Colon (tissue), 2 donors: ENCODE data around the gene NR1H3.
"Not testable (repeated sequence)": the region's sequence is repeated elsewhere in the genome, so short reads cannot be mapped to it uniquely, and the experiment has no call there.

Source experiments
- FAIRE-seq: peaks from 2 replicates; lab custom pipeline; 2012; peaks lifted over from hg19 to GRCh38; lab: Jason Lieb, UNC
- donor health status: control.
- donor health status: control.

Gene NR1H3

DNA sequence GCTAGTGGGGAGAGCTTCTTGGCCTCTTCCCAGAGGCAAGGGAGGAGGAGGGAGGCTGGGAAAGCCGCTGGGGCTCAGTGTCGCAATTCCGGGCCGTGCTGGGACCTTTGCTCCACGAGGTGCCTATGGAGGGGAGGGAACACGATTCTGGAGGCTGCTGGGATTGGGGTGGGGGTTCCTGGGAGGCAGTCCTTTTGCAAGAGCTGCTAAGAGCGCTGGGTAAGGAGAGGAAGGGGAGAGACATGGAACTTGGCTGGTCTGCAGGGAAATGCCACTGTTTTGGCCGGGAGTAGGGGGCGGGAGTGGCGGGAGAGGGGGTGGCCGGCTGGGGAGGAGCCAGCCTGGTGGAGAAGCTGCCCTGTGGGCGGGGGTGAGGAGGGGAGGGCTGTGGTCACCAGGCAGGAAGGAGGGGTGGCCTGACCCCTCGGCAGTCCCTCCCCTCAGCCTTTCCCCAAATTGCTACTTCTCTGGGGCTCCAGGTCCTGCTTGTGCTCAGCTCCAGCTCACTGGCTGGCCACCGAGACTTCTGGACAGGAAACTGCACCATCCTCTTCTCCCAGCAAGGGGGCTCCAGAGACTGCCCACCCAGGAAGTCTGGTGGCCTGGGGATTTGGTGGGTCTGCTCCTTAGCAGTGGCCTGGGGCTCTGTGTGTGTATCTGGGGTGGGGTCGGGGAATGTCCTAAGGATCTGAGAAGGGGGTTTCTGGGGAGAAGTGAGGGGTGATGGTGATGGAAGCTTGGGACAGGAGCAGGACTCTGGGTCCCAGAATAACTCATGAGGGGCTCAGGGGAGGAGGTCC lies at the start of gene NR1H3:
NR1H3 (plus strand) TSS at position 480 of the 800 bp plus-strand sequence. CDS start 1,221 bp downstream, outside the sequence.
- FAIRE-seq = no peak

DNA sequence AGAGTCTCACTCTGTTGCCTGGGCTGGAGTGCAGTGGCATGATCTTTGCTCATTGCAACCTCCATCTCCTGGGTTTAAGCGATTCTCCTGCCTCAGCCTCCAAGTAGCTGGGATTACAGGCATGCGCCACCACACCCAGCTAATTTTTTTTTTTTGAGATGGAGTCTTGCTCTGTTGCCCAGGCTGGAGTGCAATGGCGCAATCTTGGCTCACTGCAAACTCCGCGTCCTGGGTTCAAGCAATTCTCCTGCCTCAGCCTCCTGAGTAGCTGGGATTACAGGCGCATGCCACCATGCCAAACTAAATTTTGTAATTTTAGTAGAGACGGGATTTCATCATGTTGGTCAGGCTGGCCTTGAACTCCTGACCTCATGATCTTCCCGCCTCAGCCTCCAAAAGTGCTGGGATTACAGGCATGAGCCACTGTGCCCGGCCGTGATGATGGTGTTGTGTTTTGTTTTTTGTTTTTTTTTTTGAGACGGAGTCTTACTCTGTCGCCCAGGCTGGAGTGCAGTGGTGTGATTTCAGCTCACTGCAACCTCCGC lies 49.7 kb upstream of the NR1H3 start:
- not testable (repeated sequence) for FAIRE-seq

DNA sequence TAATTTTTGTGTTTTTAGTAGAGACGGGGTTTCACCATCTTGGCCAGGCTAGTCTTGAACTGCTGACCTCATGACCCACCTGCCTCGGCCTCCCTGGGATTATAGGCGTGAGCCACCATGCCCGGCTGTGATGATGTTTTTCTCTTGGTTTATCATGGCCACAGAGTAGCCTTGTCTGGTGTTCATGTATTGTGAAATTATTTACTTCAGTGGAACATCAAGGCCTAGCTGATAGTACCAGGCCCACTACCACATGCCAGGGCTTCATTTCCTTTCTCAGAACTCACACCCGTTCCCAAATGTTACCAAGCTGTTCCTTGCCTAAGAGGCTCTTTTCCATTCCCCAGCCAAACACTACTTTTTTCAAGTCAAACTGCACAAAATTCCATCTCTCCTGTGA lies 49.2 kb upstream of the NR1H3 start:
- no peak for FAIRE-seq

DNA sequence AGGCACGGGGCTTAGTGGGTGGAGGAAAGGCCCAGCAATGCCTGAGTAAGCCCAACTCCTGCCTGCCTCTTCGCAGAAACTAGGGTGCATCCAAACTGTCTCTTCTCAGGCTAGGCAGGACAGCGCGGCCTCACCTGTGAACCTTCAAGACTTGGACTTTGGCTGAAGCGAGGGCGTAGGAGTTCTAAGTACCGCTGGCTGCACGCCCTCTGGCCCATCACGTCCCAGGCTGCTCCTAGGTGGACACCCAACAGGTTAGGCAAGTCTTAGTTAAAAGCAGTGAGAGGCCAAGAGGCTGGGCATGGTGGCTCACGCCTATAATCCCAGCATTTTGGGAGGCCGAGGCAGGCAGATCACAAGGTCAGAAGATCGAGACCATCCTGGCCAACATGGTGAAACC lies 44.9 kb upstream of the NR1H3 start:
- no peak for FAIRE-seq

DNA sequence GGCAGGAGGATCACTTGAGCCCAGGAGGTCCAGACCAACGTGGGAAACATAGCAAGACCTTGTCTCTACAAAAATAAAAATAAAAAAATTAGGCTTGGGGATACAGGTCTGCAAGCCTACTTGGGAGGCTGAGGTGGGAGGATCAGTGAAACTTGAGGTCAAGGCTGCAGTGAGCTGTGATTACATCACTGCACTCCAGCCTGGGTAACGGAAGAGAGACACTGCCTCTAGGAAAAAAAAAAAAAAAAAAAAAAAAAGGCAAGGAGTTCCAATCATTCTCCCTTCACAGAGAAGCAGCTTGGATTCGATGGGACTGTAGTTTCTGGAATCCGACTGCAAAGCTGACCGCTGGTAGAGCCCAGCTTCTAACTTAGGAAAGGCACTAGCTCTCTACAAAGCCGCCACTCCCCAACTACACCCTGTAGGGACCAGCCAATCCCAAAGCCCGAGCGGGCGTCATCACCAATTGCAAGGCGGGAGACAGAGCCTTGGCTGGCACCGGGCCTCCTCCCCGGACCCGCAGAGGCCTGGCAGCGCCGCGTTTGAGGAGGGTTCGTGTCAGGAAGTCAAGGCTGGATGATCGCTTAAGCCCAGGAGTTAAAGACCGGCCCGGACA lies 43.7 kb upstream of the NR1H3 start:
- FAIRE-seq = no peak

DNA sequence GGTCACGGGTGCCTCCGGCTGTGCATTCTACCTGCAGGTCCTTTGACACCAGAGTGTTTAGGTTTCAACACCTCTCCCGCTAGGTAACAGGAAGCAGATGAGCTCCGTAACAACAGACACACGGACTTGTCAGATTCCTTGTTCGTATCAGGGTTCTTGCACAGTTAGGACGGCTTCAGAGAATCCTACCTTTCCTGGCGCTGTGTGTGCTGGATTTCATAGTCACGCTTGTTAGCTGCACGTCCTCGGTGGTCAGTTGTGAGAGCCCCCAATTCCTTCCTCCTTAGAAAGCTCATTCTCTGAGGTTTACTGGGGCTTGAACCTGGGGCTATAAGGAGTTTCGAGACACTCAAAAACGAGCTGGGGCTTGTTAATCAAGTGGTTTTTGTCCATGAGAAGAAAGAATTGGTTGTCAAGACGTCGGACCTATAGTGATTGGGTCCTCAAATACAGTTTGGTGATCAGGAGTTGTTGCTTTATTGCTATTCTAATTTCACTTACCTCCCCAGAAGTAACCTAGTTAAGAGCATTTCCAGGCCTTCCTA lies 42.4 kb upstream of the NR1H3 start:
- FAIRE-seq = no peak

DNA sequence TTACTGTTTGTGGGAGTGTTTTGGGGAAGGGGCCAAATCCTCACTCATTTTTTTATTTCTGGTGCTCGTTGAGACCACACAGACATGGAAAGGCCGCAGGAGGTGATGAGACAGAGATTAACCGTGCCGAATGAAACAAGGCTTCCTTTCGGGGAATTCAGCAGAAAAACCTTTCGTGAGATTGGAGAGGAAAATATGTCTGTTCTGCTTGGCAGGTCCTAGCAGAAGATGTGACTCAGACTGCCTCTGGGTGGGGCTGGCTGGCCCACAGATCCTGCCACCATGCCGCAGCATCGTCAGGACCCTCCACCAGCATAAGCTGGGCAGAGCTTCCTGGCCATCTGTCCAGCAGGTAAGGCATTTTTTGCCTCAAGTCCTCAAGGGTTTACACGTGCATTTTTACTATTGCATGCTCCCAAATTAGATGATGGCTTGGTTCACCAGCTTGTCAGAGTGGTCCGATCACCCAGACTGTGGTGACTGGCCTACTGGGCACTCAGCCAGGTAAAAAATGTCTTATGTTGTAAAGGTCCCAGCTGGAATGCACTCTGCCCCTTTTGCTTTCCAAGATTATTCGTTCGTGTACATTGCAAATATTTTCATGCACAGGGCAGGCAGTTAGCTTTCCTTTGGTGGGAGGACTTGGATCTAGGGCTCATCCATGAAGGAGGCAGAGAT lies 41.5 kb upstream of the NR1H3 start:
- no peak for FAIRE-seq

DNA sequence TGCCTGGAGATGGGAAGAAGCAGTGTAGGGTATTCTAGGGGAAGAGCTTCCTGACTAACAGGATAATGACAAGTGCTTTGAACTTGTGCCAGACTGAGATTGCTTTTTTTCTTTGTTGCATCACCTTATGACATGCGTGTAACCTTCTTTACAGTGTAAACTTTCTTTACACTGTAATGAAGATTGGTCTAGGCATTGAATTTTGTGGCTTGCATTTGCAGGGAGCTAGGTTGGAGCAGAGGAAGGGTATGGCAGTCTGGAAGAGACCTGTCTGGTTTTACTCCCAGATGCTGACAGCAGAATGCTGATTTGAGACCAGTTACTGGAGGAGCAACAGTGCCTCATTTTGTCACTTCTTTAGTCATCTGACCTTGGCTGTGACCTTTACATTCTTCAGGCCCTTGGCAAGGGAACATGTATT lies 37.4 kb upstream of the NR1H3 start:
- no peak for FAIRE-seq

DNA sequence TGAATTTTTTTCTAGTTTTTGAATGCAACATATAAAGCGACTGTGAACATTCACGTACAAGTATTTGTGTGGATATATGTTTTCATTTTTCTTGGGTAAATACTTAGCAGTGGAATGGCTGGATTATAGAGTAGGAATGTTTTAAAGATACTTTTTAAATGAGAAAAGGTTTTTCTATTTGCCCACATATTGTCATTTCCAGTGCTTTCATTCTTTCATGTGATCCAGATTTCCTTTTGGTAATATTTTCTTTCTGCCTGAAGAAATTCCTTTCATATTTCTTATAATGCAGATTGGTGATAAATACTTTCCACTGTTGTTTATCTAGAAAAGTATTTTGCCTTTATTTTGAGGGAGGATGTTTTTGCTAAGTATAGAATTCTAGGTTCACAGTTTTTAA lies 35.1 kb upstream of the NR1H3 start:
- no peak for FAIRE-seq

DNA sequence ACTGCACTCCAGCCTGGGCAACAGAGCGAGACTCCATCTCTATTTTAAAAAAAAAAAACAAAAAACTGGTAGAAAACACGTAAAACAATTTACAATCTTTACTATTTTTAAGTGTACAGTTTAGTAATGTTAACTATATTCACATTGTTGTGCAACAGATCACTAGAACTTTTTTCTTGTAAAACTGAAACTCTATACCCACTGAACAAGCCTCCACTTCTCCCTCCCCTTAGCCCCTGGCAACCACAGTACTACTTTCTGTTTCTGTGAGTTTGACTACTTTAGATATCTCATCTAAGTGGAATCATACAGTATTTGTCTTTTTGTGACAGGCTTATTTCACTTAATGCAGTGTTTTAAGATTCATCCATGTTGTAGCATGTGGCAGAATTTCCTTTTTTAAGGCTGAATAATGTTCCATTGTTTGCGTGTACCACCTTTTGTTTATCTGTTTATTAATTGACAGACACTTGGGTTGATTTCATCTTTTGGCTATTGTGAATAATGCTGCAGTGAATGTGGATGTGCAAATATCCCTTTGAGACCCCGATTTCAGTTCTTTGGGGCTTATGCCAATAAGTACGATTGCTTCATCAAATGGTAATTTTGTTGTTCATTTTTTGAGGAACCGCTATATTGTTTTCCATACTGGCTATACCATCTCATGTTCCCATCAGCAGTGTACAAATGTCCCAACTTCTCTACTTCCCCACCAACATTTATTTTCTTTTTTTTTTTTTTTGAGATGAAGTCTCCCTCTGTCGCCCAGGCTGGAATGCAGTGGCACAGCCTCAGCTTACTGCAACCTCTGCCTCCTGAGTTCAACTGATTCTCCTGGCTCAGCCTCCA lies 32.0 kb upstream of the NR1H3 start:
- FAIRE-seq = no peak

DNA sequence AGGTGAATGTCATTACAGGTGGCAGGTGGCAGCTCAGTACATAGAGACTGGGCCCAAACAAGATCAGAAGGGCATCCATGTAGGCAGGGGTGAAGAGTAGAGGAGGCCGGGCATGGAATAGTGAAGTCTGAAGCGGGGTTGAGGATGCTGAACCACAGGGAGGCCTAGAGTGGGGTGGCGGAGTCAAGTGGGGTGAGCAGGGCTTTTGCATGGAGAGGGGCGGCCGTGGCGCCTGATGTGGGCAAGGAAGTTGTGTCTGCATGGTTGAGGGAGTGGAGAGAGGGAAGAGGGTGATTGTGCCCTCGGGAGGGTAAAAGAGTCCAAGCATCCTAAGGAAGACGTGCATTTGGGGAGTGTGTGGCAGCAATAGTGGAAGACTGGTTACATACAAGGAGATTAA lies 28.6 kb upstream of the NR1H3 start:
- FAIRE-seq = no peak

DNA sequence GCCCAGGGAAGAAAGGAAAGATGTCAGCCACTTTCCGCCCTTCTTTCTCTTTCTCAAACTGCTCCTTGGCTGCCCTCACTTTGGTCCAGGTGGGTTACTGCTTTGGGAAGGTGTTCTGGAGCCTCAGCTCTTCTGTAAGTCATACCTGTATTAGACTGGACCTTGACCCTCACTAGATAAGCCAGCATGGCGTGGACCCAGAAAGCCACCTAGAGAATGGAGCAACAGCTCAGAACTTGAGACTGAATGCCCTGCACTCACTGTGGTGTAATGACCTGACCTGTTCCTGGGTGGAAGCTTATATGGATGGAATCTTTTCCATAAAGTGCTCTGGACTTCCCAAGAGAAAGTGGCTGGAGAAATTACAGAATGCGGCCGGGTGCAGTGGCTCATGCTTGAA lies 24.7 kb upstream of the NR1H3 start:
- FAIRE-seq = no peak

DNA sequence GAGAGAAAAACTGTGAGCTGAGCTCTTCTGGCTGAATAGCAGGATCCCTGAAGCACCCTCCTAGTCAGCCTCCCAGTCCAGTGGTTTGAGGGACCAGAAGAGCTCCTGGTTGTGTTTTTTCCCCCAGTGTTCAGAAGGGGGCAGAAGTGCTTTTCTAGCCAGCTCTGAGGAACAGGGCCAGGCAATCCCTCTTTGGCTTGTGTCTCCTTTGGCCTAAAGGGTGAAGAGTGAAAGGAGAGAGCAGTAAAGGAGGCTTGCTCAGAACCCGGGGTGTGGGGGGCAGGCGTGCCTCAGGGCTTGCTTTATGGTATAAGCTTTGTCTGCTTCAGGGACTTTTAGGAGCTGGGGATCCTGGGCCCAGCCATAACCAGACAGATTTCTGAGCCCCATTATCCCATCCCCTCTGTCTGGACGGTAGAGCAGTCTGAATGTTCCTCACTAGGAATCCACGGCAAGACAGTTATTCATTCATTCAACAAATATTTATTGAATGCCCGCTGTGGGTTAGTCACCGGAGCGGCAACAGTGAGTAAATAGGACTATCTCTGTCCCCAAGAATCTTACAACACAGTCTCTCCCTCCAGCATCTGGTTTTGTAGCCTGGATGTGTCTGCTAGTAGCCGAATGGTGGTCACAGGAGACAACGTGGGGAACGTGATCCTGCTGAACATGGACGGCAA lies 23.7 kb upstream of the NR1H3 start:
- FAIRE-seq = no peak

DNA sequence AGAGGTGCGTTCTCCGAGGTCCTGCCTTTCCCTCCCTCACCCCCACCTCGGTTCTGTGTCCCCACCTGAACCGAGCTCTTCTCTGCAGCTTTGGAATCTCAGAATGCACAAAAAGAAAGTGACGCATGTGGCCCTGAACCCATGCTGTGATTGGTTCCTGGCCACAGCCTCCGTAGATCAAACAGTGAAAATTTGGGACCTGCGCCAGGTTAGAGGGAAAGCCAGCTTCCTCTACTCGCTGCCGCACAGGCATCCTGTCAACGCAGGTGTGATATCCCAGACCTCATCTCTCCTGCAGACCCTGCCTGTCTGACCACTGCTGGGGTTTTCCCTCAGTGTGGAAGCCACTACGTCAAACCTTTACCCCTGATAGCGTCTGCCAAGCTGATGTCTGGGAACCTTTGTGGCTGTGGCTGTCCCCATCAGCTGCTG lies 23.1 kb upstream of the NR1H3 start:
- no peak for FAIRE-seq

DNA sequence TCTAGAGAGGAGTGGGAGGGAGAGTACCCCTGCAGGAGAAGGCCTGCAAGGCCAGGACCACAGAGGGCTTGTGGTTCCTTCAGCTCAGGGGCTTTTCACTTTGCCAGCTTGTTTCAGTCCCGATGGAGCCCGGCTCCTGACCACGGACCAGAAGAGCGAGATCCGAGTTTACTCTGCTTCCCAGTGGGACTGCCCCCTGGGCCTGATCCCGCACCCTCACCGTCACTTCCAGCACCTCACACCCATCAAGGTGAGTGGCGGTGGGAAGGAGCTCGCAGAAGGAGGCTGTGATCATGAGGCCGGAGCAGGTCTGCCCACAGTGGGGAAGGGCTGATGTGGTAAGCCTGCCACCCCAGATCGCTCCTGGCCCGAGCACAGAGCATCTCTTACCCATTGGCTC lies 22.6 kb upstream of the NR1H3 start:
- FAIRE-seq = no peak

DNA sequence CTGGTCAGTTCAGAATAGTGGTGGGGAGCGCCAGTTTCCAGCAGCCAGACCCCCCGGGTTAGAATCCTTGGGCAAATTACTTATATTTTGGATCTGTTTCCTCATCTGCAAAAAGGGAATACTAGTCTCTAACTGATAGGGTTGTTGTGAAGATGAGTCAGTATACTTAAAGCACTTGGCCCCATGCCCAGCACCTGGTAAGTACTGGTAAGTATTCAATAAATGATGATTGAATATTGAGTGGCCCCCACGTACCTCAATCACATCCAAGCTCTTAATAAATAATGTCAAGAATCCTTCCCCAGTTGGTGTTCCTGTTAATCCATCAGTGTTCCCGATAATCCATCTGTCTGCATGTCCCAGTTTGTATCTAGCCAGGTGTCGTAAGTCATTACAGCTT lies 21.3 kb upstream of the NR1H3 start:
- FAIRE-seq = no peak

DNA sequence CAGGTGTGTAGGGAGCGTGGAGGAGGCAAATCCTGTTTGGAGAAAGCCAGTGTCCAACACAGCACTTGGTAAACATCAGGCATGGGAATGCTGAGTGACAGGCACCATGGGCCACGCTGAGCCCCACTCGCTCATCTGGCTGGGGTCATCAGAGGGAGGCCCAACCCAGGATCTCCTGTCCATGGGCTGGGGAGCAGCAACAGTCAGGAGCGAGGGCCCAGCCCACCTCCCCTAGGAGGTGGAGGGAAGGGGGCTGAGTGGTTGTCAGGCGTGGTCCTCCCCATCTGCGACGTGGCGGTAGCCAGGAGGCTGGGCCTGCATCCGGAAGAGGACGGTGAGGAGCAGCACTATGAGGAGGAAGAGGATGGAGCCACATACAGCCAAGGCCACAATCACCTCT lies 17.9 kb upstream of the NR1H3 start:
- no peak for FAIRE-seq

DNA sequence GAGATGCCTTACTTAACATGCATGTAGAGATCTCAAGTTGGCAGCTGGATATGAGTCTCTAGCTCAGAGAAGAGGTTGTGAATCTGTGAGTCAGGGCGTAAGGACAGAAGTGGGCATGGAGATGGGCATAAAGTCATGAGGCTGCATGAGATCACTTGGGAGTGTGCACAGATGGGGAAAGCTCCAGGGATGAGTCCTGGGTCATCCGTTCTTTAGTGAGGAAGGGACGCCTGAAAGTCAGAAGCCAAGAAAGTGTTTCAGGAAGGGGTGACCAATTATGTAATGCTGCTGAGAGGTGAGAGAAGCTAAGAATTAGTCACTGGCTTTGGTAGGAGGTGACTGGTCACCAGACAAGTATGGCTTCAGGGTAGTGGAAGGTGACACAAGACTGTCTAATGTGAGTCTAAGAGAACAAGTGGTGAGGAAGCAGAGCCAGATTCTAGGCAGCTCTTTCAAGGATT lies 15.9 kb upstream of the NR1H3 start:
- FAIRE-seq = no peak

DNA sequence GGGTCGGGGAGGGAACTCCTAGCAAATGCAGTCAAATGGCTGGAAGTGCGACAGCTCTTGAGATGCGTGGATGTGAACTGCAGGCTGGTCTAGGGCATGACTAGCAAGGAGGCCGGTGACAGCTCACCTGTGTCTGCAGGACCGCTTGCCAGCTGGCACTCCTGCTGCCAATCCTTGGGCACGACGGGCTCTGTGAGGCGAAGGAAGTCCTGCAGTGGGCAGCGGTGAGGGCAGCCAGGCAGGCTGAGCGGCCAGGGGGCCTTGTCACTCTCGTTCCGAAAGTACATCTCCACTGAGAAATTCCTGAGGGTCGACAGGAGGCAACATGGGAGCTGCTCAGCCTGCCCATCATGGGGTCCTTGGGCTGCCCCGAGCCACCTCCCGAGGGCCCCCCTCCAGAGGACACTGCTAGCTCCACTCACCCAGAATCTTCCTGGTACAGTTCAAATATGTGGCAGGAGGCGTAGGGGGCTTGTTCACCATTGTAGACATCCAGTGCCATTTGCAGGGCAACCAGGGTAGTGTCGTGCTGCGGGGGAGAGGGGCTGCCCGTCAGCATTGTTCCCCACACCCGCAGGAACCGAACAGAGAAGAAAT lies 15.1 kb upstream of the NR1H3 start:
- no peak for FAIRE-seq

DNA sequence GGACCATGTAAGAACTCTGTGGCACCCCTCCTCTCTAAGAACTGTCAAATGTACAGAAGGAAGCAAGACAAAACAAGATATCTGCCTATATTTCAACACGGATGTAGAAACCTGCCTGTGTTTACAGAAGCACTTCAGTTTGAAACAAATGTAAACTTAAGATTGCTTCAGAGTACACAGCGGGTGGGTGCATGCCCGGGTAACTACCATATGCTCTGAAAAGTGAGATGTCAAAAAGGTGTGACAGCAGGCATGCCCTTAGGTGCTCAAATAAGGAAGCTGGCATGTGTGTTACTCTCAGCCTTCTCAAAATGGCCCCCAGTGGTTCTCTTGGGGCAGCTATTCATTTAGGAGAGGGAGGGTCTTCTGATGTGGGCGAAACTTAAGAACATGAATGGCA lies 14.3 kb upstream of the NR1H3 start:
- FAIRE-seq = no peak
